Cardiac muscle cell (in vitro differentiated cells and primary cell): ENCODE measurements around the gene NINJ2. TPM values are rescaled to one million over a fixed set of nuclear protein-coding genes. Genes with fewer than 3 reads are reported as not detected.

Source experiments
- DNase-seq, 2 donors: peaks; one replicate each; pipeline versions ENCODE4 v3.0.0 to v3.0.0-alpha.2; 2010 to 2017; ENCODE audit warnings: low read depth in 1 of 2, low spot score in 1 of 2
- H3K27ac ChIP-seq: fragments of 200-600 bp; sonication (generic); 2 replicates; pipeline ENCODE4 v1.5.1; 2016
- H3K27me3 ChIP-seq: fragments of 200-600 bp; sonication (generic); 2 replicates; pipeline ENCODE4 v1.6.0; 2016; ENCODE audit warnings: control low read depth
- H3K36me3 ChIP-seq: fragments of 200-600 bp; sonication (generic); 2 replicates; pipeline ENCODE4 v1.5.1; 2016; ENCODE audit warnings: control low read depth
- H3K4me1 ChIP-seq: fragments of 200-600 bp; sonication (generic); 2 replicates; pipeline ENCODE4 v1.8.1; 2017; ENCODE audit warnings: low read depth, mild to moderate bottlenecking, mixed run types
- H3K4me3 ChIP-seq: fragments of 200-600 bp; sonication (generic); 2 replicates; pipeline ENCODE4 v1.5.1; 2016; ENCODE audit warnings: mild to moderate bottlenecking
- H3K9me3 ChIP-seq: fragments of 200-600 bp; sonication (generic); 2 replicates; pipeline ENCODE4 v1.5.1; 2017; ENCODE audit warnings: low read depth, mild to moderate bottlenecking, control low read depth
- polyA plus RNA-seq: library from polyadenylated mRNA; unstranded; fragments of >200 nt; fragmentation: Nextera tagmentation; extraction: Ambion mirVana; gene quantifications from 2 replicates; pipeline ENCODE4 v1.2.1, GENCODE V29; 2016
- total RNA-seq: library from RNA; depleted of rRNA; stranded (reverse); fragments of >200 nt; gene quantifications from 2 replicates; pipeline ENCODE4 v1.2.3, GENCODE V29; 2016
- TF ChIP-seq, protein P1 (sequence below): IDR thresholded peaks from 2 replicates; pipeline ENCODE4 v1.5.1; 2012; ENCODE audit warnings: low read depth, mild to moderate bottlenecking, low read length

The NINJ2 gene
- total and polyA plus RNA-seq, 2 experiments from 2014 or later, result 2.3 TPM; not detected in 1

DNA sequence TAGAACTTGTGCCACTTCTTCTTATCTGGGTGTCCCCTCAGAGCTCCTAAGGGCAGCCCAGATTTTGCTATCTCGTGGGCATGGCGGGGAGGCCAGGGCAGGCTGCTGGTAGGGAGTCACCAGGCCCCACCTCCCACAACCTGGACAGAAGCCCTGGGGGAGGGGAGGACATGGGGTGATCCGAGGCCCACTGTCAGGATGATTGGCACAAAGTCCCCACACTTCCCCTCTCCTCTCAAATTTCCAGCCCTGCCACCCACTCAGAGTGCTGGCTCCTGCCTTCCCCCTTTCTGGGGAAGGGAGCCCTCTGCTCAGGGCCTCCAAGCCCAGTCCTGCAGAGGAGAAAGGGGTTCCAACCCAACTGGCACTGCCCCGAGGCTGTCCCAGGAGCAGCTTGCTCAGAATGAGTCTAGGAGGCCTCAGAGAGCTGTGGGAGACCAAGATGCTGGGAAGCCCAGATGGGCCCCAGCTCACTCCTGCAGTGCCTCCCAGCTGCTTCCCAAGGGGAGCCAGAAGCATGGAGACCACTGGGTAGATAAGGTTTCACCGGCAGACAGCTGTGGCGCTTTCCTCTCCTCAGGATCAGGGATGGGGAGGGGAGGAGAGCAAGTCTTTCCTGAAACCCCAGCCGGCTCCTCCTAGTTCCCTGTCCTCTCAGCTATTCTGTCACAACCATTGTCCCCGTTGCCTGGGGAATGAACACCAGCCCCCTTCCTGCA is 120.7 kb downstream of the NINJ2 start:
- H3K4me3 ChIP-seq, result no peak overlapping the region
- DNase-seq, result peak in 1 of 2 donors; percentile 55
- TF ChIP-seq, protein P1, sequence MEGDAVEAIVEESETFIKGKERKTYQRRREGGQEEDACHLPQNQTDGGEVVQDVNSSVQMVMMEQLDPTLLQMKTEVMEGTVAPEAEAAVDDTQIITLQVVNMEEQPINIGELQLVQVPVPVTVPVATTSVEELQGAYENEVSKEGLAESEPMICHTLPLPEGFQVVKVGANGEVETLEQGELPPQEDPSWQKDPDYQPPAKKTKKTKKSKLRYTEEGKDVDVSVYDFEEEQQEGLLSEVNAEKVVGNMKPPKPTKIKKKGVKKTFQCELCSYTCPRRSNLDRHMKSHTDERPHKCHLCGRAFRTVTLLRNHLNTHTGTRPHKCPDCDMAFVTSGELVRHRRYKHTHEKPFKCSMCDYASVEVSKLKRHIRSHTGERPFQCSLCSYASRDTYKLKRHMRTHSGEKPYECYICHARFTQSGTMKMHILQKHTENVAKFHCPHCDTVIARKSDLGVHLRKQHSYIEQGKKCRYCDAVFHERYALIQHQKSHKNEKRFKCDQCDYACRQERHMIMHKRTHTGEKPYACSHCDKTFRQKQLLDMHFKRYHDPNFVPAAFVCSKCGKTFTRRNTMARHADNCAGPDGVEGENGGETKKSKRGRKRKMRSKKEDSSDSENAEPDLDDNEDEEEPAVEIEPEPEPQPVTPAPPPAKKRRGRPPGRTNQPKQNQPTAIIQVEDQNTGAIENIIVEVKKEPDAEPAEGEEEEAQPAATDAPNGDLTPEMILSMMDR, result no peak
- peak overlapping the region; percentile 66 for H3K27ac ChIP-seq
- H3K27me3 ChIP-seq, result no peaks in the 10 kb centered on the region
- H3K4me1 ChIP-seq, result peaks cover 20% of the 10 kb centered on the region
- peaks cover 3% of the 10 kb centered on the region for H3K36me3 ChIP-seq
- no peaks in the 10 kb centered on the region for H3K9me3 ChIP-seq

DNA sequence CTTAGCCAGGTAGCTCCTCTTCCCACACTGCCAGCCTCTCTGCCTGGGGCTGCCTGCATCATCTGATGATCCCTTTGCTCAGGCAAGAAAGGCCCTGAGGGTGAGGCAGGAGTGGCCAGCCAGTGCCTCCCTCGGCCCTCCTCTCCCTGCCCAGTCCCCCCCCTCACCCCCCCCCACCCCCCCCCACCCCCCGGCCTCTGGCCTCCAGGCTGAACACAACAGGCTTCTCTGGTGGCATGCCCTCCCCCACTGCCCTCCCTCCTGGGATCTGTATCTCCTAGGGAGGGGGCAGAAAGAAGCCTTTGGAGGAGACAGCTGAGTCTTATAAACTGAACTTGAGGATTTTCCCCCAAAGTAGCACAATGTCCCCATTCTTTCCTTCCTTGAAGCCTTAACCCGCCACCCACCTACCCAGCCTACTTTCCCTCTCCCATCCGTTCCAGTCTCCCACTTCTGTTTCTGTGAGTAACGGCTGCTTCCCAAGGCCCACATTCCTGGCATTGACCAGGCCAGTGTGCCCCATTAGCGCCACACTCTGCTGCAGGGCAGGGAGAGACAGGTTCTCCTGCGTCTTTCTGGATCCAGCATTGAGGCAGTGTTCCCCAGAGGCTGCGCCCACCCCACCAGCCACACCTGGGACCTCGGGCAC is 121.4 kb downstream of the NINJ2 start:
- H3K27ac ChIP-seq, result peak overlapping the region; percentile 66

DNA sequence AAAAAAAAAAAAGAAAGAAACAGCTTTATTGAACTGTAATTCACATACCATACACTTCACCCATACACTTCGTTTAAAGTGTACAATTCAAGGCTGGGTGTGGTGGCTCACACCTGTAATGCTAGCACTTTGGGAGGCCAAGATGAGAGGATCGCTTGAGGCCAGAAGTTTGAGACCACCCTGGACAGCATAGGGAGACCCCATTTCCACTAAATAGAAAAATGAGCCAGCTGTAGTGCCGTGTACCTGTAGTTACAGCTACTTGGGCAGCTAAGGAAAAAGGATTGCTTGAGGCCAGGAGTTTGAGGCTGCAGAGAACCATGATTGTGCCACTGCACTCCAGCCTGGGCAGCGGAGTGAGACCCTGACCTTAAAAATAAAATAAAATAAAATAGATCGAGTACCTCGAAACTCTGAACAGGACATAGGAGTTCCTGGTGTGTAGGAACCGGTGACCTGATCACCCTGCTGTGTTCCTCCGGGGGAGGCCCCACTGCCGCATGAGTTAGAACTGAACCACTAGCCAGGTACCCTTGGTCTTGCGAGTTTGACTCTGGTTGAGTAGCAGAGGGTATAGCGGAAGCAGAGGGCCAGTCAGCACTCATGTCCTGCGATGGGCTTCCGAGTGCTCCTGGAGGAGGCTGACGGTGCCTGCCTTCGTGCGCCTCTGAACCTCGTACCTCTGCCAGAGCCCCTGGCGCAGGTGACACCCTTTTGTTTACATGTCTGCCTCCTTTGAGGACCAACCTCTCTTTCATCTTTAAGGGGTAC is 123.5 kb downstream of the NINJ2 start:
- Histone ChIP-seq H3K27ac (no peak overlapping the region), H3K4me3 (no peak overlapping the region), H3K27me3 (no peaks in the 10 kb centered on the region), H3K4me1 (peaks cover 20% of the 10 kb centered on the region), H3K36me3 (no peaks in the 10 kb centered on the region), H3K9me3 (no peaks in the 10 kb centered on the region)
- TF ChIP-seq, protein P1, result no peak
- DNase-seq, result no peak

More for the DNA sequence above, 121.4 kb downstream of the NINJ2 start:
- TF ChIP-seq, protein P1, result no peak
- Histone ChIP-seq H3K4me3 (no peak overlapping the region), H3K36me3 (no peaks in the 10 kb centered on the region), H3K4me1 (peaks cover 20% of the 10 kb centered on the region), H3K9me3 (no peaks in the 10 kb centered on the region), H3K27me3 (no peaks in the 10 kb centered on the region)
- DNase-seq, result peak in 1 of 2 donors; percentile 47

DNA sequence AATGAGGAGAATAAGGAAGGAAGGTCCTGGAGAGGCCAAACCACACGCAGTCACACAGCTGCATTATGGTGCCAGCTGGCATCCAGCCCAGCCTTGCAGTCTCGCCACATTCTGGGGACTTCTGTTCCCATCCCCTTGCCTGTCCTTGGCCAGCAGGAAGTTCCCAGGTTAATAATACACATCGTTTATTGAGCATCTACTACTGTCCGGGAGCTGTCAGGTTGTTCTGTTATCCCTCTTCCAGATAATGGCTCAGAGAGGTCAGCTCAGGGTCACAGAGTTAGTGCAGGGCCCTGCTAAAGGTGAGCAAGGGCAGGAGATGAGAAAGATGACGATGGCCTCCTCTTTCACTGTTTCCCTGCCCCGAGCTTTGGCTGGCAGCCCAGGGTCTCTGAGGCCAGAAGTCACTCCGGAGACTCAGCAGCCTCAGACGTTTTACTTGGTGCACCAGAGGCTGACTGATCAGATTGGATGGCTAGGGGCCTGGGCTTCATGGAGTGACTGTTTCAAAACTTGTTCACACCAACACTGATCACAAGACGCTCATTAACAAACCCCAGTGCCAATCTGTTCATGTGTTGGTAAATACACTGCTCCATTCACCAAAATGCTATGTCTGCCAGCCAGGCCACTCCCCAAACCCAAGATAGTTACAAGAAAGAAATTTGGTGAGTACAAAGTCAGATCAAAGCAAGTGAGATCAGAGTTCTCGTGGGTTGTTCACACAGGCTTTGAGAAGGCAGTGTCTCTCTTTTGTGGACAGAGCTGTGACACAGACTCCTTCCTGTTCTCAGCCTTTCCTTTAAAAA is 124.3 kb downstream of the NINJ2 start:
- TF ChIP-seq, protein P1, result no peak

DNA sequence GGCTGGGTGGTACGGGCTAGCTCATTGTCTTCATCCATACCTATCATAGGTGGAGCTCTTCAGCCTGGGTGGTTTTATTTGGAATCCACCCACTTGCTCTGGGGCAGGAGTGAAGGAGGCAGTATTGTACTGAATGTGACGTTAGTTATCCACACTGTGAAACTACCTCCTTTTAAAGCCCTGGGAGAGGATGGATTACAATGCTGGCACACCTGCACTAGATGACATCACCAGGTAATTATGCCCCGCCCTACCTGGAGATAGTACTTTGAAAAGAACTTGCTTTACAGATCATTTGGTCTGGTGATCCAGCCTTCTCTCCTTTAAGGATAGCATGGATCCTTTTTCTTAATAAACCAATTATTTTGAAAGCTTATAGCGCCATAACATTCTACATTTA is 125.5 kb downstream of the NINJ2 start:
- H3K27ac ChIP-seq, result no peak overlapping the region
- H3K4me1 ChIP-seq, result peaks cover 16% of the 10 kb centered on the region
- H3K36me3 ChIP-seq, result no peaks in the 10 kb centered on the region
- no peaks in the 10 kb centered on the region for H3K27me3 ChIP-seq
- no peaks in the 10 kb centered on the region for H3K9me3 ChIP-seq
- no peak overlapping the region for H3K4me3 ChIP-seq
- TF ChIP-seq, protein P1, result no peak
- DNase-seq, result no peak

More for the DNA sequence above, 124.3 kb downstream of the NINJ2 start:
- H3K36me3 ChIP-seq, result no peaks in the 10 kb centered on the region
- DNase-seq, result peak in 1 of 2 donors; percentile 66
- peaks cover 20% of the 10 kb centered on the region for H3K4me1 ChIP-seq
- H3K9me3 ChIP-seq, result no peaks in the 10 kb centered on the region
- peak overlapping the region; percentile 17 for H3K27ac ChIP-seq
- no peaks in the 10 kb centered on the region for H3K27me3 ChIP-seq
- H3K4me3 ChIP-seq, result no peak overlapping the region
